ENCODE data around the gene ACE. TPM values are rescaled to one million over a fixed set of nuclear protein-coding genes. Genes with fewer than 3 reads are reported as not detected.

Gene ACE
- total and polyA plus RNA-seq, 12 donors: 2.0 to 25.8 (median 12.0) TPM

- Histone ChIP-seq H3K4me1 (peaks cover 11 to 50% (median 40%) of the 10 kb centered on the region in 9 donors), H3K4me3 (no peak overlapping the region), H3K27me3 (peaks cover 0 to 33% (median 6%) of the 10 kb centered on the region in 7 donors), H3K36me3 (peaks cover 0 to 54% (median 6%) of the 10 kb centered on the region in 9 donors), H3K9me3 (no peaks in the 10 kb centered on the region), H3K27ac (no peak overlapping the region)
- WGBS, 2 donors: 88 to 93% methylated on average over 21 of the region's 21 CpGs
- DNase-seq (no peak), ATAC-seq (no peak)
- intact Hi-C loops (cut with DNase I): loop anchor here in 2 of 10 donors (5.0 to 10.0 kb wide), 2 partner anchors 127 to 1915 kb away; no protein-coding TSS in a partner anchor
- TF ChIP-seq, protein P1, sequence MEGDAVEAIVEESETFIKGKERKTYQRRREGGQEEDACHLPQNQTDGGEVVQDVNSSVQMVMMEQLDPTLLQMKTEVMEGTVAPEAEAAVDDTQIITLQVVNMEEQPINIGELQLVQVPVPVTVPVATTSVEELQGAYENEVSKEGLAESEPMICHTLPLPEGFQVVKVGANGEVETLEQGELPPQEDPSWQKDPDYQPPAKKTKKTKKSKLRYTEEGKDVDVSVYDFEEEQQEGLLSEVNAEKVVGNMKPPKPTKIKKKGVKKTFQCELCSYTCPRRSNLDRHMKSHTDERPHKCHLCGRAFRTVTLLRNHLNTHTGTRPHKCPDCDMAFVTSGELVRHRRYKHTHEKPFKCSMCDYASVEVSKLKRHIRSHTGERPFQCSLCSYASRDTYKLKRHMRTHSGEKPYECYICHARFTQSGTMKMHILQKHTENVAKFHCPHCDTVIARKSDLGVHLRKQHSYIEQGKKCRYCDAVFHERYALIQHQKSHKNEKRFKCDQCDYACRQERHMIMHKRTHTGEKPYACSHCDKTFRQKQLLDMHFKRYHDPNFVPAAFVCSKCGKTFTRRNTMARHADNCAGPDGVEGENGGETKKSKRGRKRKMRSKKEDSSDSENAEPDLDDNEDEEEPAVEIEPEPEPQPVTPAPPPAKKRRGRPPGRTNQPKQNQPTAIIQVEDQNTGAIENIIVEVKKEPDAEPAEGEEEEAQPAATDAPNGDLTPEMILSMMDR (IDR thresholded peaks at IDR 0.05): no peak
These were observed 3.4 kb downstream of the ACE start for GRCh38 chr17:63480192-63480784.

- intact Hi-C loops (cut with DNase I): loop anchor here in 2 of 10 donors (5.0 to 10.0 kb wide), 2 partner anchors 126 to 1916 kb away; no protein-coding TSS in a partner anchor
- WGBS, 2 donors: 68% methylated on average over 11 of the region's 11 CpGs
- H3K27me3 ChIP-seq: peaks cover 0 to 26% (median 6%) of the 10 kb centered on the region in 7 donors
- DNase-seq (no peak), ATAC-seq (no peak)
- TF ChIP-seq, protein P1 (IDR thresholded peaks at IDR 0.05): no peak
- no peak overlapping the region for H3K27ac ChIP-seq
- H3K4me1 ChIP-seq: peaks cover 11 to 43% (median 34%) of the 10 kb centered on the region in 9 donors
- peaks cover 0 to 60% (median 6%) of the 10 kb centered on the region in 9 donors for H3K36me3 ChIP-seq
- H3K4me3 ChIP-seq: no peak overlapping the region
- H3K9me3 ChIP-seq: no peaks in the 10 kb centered on the region
These were observed 4.1 kb downstream of the ACE start for GRCh38 chr17:63480826-63481487.

- intact Hi-C loops (cut with DNase I): loop anchor here in 2 of 10 donors (5.0 to 10.0 kb wide), 2 partner anchors 126 to 1917 kb away; no protein-coding TSS in a partner anchor
- TF ChIP-seq, protein P1 (IDR thresholded peaks at IDR 0.05): no peak
- Histone ChIP-seq H3K9me3 (no peaks in the 10 kb centered on the region), H3K36me3 (peaks cover 0 to 66% (median 6%) of the 10 kb centered on the region in 9 donors), H3K27ac (no peak overlapping the region), H3K4me3 (no peak overlapping the region), H3K27me3 (peaks cover 0 to 21% (median 6%) of the 10 kb centered on the region in 7 donors), H3K4me1 (peaks cover 11 to 38% (median 29%) of the 10 kb centered on the region in 9 donors)
- WGBS, 2 donors: 85 to 91% methylated on average over 16 of the region's 16 CpGs
- DNase-seq (no peak), ATAC-seq (no peak)
These were observed 4.6 kb downstream of the ACE start for GRCh38 chr17:63481488-63481870.

DNA sequence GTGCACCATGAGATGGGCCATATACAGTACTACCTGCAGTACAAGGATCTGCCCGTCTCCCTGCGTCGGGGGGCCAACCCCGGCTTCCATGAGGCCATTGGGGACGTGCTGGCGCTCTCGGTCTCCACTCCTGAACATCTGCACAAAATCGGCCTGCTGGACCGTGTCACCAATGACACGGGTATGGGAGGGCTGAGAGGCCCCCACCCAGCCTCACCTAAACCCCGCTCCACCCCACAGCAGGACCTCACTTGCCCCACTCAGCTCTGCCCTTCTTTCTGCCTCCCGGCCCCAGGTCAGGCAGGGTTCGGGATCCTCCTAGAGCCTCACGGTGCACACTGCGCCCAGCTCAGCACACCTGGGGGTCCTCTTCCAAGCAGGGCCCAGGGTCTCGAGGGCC is 5.6 kb downstream of the ACE start:
- Histone ChIP-seq H3K9me3 (no peaks in the 10 kb centered on the region), H3K4me1 (peaks cover 9 to 33% (median 24%) of the 10 kb centered on the region in 9 donors), H3K36me3 (peaks cover 0 to 74% (median 6%) of the 10 kb centered on the region in 9 donors), H3K4me3 (no peak overlapping the region), H3K27me3 (peaks cover 0 to 13% (median 6%) of the 10 kb centered on the region in 7 donors), H3K27ac (no peak overlapping the region)
- TF ChIP-seq, protein P1 (IDR thresholded peaks at IDR 0.05): no peak
- DNase-seq (no peak), ATAC-seq (no peak)
- intact Hi-C loops (cut with DNase I): loop anchor here in 2 of 10 donors (5.0 to 10.0 kb wide), 2 partner anchors 125 to 1918 kb away; no protein-coding TSS in a partner anchor
- 90 to 97% methylated on average over 16 of the region's 16 CpGs for WGBS, 2 donors
